OCI-LY7 (cell line): ENCODE data around the gene RNF213. TPM values are rescaled to one million over a fixed set of nuclear protein-coding genes. Genes with fewer than 3 reads are reported as not detected.
A peak's percentile ranks its signal among the peaks of the same experiment; 100 is the strongest.

Experiments
- BruUV-seq: library from RNA; stranded (reverse); fragments of 400-500 nt; replicated peaks from 2 replicates; lab custom pipeline; 2021; lab: Mats Ljungman, UMichigan
- CTCF ChIA-PET: fragments of 300-600 bp; sonication (Branson Sonifier 250); formaldehyde crosslinking; loops from one replicate; lab custom pipeline; 2022; ENCODE audit warnings: antibody characterized with exemption; ENCODE audit not compliant: unreplicated experiment; lab: Charles Lee
- POLR2A ChIA-PET: fragments of 300-600 bp; sonication (Branson Sonifier 250); formaldehyde crosslinking; loops from one replicate; lab custom pipeline; 2022; ENCODE audit warnings: antibody characterized with exemption; lab: Charles Lee
- DNase-seq: peaks from one replicate; pipeline ENCODE4 v3.0.0-alpha.2; 2015; ENCODE audit warnings: low spot score
- H2AFZ ChIP-seq: fragments of 200-600 bp; sonication (generic), shearing (Covaris generic); 2 replicates; pipeline ENCODE4 v1.6.1; 2014; ENCODE audit warnings: mild to moderate bottlenecking, antibody characterized with exemption, low read length, moderate library complexity
- H3K27ac ChIP-seq: fragments of 200-600 bp; sonication (generic); 2 replicates; pipeline ENCODE4 v1.5.1; 2014; ENCODE audit warnings: mixed run types, low read depth, mild to moderate bottlenecking, moderate library complexity, low read length, inconsistent platforms; ENCODE audit not compliant: poor library complexity, severe bottlenecking
- H3K36me3 ChIP-seq: fragments of 200-600 bp; sonication (generic); 2 replicates; pipeline ENCODE4 v1.6.1; 2014; ENCODE audit warnings: mild to moderate bottlenecking, antibody characterized with exemption, low read length, moderate library complexity, mixed read lengths; ENCODE audit not compliant: insufficient read depth
- H3K4me1 ChIP-seq: fragments of 200-600 bp; sonication (generic); 2 replicates; pipeline ENCODE4 v1.5.1; 2014; ENCODE audit warnings: mild to moderate bottlenecking, low read length; ENCODE audit not compliant: insufficient read depth, poor library complexity, severe bottlenecking
- H3K4me2 ChIP-seq: fragments of 200-600 bp; sonication (generic); 2 replicates; pipeline ENCODE4 v1.6.1; 2014; ENCODE audit warnings: mild to moderate bottlenecking, low read length
- H3K4me3 ChIP-seq: fragments of 200-600 bp; sonication (generic); 2 replicates; pipeline ENCODE4 v1.5.1; 2014; ENCODE audit warnings: mild to moderate bottlenecking, low read depth, low read length; ENCODE audit not compliant: poor library complexity, severe bottlenecking
- H3K79me2 ChIP-seq: fragments of 200-600 bp; sonication (generic); 2 replicates; pipeline ENCODE4 v1.6.1; 2016; ENCODE audit warnings: low read depth, mild to moderate bottlenecking, low read length, moderate library complexity, mixed read lengths; ENCODE audit not compliant: insufficient read depth
- H3K9me2 ChIP-seq: fragments of 200-600 bp; sonication (generic); 2 replicates; pipeline ENCODE4 v1.6.1; 2016; ENCODE audit warnings: mild to moderate bottlenecking, low read length, mixed read lengths; ENCODE audit not compliant: insufficient read depth
- H3K9me3 ChIP-seq: fragments of 200-600 bp; sonication (generic); 2 replicates; pipeline ENCODE4 v1.6.1; 2014; ENCODE audit warnings: mild to moderate bottlenecking, mixed run types, low read length, mixed read lengths
- H4K20me1 ChIP-seq: fragments of 200-600 bp; sonication (generic); 2 replicates; pipeline ENCODE4 v1.6.1; 2014; ENCODE audit warnings: mild to moderate bottlenecking, antibody characterized with exemption, low read length, moderate library complexity, mixed read lengths; ENCODE audit not compliant: insufficient read depth
- CTCF ChIP-seq: fragments of 200-600 bp; sonication (generic); conservative IDR thresholded peaks from 2 replicates; pipeline ENCODE4 v1.5.1; 2014; ENCODE audit warnings: mild to moderate bottlenecking, antibody characterized with exemption, low read length, moderate library complexity, mixed read lengths
- EZH2phosphoT487 ChIP-seq: fragments of 200-600 bp; sonication (generic); IDR thresholded peaks from 2 replicates; pipeline ENCODE4 v1.6.1; 2018; ENCODE audit warnings: low read depth, borderline replicate concordance, mild to moderate bottlenecking, mixed run types, antibody characterized with exemption, low read length, moderate library complexity, mixed read lengths
- intact Hi-C: fragments of 100-400 bp; cut with micrococcal nuclease; formaldehyde crosslinking; loops from one replicate; pipeline ENCODE4 v1.10.0; 2022; ENCODE audit not compliant: unreplicated experiment
- total RNA-seq, 2 experiments: library from RNA; depleted of rRNA in 1 of 2; stranded (reverse); fragments of >200 nt in 1 of 2; shearing (Covaris generic) in 1 of 2; gene quantifications; 2 replicates each; pipeline ENCODE4 v1.2.3, GENCODE V29; 2014 to 2022

The RNF213 gene
- total RNA-seq, 2 experiments from 2014 or later = 58.8 to 68.6 TPM

- no peak for TF ChIP-seq EZH2phosphoT487
- no peak; the same call in 1 of the 2 replicates for TF ChIP-seq CTCF
- H2AFZ ChIP-seq = no peak overlapping the region
- H3K27ac ChIP-seq = no peak overlapping the region
- no peaks in the 10 kb centered on the region for H3K79me2 ChIP-seq
- peaks cover 7% of the 10 kb centered on the region for H3K4me1 ChIP-seq
- no peaks in the 10 kb centered on the region for H3K36me3 ChIP-seq
- intact Hi-C loops = no loop called here
- no TSS peak for BruUV-seq
- no peaks in the 10 kb centered on the region for H4K20me1 ChIP-seq
- H3K4me2 ChIP-seq = no peak overlapping the region
- no peaks in the 10 kb centered on the region for H3K9me3 ChIP-seq
- DNase-seq = peak; percentile 20
- ChIA-PET POLR2A (no interaction called here), CTCF (no interaction called here)
- H3K9me2 ChIP-seq = no peaks in the 10 kb centered on the region
- no peak overlapping the region for H3K4me3 ChIP-seq
Observed at GRCh38 chr17:80283116-80283852, 22.6 kb downstream of the RNF213 start.

- Histone ChIP-seq H3K4me3 (no peak overlapping the region), H3K9me3 (no peaks in the 10 kb centered on the region), H3K4me2 (no peak overlapping the region), H3K79me2 (no peaks in the 10 kb centered on the region), H2AFZ (no peak overlapping the region), H3K27ac (no peak overlapping the region), H3K4me1 (peaks cover 7% of the 10 kb centered on the region), H4K20me1 (no peaks in the 10 kb centered on the region), H3K36me3 (no peaks in the 10 kb centered on the region), H3K9me2 (no peaks in the 10 kb centered on the region)
- no TSS peak for BruUV-seq
- ChIA-PET POLR2A (interaction anchor here (0.6 kb wide), 1 partner anchor 353 kb away, joined by 3 read pairs; no protein-coding TSS in a partner anchor), CTCF (no interaction called here)
- intact Hi-C loops = no loop called here
- TF ChIP-seq CTCF = peak; percentile 41; the same call in 1 of the 2 replicates
- no peak for TF ChIP-seq EZH2phosphoT487
- no peak for DNase-seq
Observed at GRCh38 chr17:80284631-80285030, 24.0 kb downstream of the RNF213 start.
